Suppressor macrophage (primary cell): ENCODE results near the gene CAPZA2.

ENCODE experiments used
- DNase-seq, 4 experiments: peaks; one replicate each; pipeline ENCODE4 v3.0.0-alpha.2; 2020 to 2022

Gene CAPZA2

DNA sequence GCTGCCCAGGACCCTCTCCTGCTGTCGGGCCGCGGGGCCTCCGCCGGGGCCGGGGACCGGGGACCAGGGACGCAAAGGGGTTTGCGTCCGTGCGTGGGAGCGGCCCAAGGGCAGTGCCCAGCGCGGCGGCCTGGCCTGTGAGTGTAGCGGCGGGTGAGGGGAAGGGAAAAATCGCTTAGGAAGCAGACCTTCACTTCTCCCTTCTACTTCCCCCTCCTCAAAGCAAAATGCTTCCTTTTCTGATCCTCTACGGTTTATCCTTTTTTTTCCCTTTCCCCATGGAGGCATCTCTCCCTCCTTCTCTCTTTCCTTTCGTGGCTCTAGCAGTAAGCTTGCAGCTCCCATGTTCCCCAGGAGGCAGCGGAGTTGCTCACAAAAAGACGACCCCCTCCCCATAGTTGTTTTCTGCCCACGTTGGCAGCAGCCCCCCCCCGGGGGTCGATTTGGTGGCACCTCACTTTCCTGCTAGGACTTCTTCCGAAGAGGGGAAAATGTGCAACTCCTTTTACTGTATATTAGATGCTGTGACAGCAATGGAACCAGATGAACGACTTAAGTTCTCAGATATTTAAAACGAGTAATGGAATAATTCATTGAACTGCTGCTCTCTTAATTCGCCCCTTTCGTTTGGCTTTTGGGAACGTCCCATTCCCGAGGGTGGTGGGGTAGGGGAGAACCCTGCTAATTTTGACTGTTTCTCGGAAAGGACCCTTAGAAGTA is 724 bp downstream of the CAPZA2 start:
- DNase-seq: peak in 3 of 4 experiments; percentile 75 to 85 (median 82)

DNA sequence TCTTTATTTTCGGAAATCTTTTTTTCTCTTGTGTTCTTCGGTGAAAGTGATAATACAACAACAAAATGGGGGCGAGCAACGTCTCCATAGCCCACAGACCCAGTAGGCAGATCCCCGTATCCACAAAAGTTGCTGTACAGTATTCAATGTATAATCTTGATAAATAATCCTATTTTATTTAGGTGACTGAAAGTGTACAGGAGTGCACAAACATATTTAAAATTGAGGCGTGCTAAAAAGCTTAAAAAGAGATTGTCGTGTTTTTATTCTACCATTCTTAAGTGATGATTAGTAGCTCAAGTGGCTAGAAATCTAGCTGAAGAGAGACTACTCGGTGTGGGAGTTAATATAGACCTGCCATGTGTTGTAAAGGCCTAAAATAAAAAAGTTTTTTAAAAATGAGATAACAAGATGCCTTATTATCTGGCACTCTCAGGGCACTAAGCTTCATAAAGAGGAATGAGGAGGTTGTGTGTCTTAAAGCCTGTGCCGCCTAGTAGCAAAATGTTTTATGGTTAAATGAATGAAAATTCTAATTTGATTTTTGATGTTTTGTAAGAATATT is 1.6 kb downstream of the CAPZA2 start:
- no peak for DNase-seq

DNA sequence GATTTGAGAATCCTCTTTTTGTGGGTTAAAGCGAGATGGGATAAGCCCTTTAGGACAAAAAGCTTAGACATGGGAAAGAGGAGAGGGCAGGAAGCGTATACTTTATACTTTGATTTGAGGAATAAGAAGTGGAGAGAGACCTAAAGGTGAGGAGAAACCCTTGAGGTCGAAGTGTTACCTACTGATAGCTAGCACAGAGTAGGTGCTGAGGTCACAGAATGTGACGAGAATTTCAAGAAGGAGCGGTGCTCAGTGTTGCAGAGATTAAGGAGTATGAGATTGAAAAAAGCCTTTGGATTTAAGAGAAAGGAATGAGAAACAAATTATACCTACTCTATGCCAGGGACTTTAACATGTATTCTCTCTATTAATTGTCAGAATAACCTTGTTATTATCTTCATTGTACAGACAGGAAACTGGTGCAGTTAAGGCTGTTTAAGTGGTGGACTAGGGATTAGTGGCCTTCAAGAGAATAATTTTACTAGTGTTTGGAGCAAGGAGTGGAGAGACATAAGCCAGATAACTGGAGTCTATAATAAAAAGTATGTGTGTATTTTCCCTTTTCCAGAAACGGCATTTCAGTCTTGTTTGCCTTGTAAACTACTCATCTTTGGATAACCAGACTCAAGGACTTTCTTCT is 8.8 kb downstream of the CAPZA2 start:
- no peak for DNase-seq

DNA sequence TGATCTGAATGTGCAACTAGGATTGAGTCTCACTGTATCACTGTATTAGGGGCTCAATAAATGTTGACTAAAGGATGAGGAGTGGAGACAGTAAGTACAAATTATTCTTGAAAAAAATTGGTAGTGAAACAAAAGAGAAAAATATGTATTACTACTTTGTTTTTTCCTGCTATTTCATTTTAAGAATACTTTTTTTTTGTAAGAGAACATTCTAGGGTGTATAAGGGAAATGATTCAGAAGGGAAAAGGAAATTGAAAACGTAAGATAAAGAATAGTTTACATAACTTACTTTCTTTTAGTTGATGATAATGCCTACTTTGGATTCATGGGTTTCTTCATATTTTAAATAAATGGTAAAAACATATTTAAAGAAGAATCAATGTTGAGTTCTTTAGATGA is 9.6 kb downstream of the CAPZA2 start:
- DNase-seq: no peak

DNA sequence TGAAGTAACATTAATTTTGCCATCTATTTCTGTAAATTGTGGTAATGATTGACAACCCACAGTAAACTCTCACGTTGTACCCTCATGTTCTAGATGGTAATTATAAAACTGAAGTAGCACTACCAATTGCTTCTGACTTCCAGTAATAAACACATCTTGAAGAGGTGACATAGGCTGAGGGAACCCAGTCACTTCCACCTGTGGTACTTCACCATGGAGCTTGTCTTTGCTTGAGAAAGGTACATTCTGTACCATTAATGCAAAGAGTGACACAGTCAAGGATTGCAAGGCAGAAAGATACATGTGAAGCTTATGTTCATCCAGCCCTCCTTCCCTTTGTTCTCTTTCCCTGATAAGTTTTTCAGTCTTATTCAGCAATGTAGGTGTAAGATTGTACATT is 11.2 kb downstream of the CAPZA2 start:
- no peak for DNase-seq

DNA sequence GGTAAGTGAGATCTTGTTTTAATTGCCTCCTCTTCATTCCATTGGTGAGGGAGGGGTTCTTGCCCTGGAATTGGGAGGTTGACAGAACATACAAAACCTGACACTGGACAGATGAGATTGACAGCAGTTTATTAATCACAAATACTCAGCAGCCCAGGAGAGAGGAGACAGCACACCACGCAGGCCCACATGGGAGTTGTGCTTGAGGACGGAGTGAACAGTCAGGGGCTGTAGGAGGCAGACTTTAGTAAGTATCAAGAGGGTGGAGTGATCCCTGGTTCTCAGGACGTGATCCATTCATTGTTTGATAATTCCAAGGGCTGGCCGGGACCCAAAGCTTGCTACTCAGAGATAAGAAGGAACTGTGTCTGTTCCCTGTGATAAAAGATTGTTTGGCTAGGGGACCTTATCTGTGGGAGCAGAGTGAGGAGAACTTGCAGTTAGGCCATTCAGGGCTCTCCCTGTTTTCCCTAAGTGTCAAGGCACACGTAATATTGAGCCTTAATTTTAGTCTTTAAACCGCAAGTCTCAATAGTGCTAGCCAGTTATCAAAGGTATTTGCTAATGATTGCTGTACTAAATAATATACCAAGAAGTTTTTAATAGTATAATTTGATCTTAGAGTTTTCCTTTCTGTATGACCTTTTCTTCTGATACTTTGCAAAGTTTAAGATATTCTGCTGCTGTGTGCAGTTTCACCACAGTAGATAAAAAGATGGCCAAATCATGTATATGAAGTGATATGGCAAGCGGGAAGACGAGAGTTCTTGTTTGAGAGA is 14.5 kb downstream of the CAPZA2 start:
- DNase-seq: no peak

DNA sequence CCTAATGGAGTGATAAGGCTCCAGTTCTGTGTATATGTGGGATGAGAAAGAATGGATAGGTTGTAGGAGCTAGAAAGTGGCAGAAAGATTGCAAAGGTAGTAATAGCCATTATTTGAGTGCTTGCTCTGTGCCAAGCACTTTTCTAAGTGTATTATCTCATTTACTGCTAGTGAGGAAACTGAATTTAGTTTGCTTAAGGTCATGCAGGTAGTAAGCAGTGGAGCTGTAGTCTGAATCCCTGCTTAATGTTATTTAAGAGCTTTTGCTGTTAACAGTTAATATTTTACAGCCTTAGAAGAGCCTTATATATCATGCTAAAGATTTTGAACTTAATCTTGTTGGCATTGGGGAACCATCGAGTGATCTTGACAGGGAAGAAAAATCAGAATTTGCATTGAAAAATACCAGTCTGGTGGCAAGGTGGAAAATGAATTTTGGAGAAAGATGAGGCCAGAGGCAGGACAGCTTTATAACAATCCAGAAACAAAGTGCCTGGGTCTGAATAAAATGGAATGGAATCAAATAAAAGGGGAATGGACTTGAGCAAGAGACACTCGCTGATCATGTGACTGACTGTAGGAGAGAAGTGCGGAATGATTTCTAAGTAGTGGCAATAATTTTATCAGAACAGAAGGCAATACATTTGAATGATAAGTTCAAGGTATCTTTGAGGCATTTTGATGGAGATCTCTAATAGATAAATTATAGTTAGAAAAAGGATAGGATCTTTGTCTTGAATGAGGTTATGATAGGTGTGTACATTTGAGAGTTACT is 15.2 kb downstream of the CAPZA2 start:
- DNase-seq: no peak

DNA sequence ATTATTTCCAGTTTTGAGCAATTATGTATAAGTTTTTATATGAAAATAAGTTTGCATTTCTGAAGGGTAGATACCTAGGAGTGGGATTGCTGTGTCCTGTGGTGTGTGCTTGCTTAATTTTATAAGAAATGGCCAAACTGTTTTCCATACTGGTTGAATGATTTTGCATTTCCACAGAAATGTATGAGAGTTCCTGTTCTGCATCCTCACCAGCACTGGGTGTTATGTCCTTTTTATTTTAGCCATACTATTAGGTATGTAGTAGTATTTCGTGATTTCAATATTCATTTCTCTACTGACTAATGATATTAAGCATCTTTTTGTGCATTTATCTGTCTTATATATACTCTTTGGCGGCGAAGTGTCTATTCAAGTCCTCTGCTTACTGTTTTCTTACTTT is 22.3 kb downstream of the CAPZA2 start:
- DNase-seq: no peak

DNA sequence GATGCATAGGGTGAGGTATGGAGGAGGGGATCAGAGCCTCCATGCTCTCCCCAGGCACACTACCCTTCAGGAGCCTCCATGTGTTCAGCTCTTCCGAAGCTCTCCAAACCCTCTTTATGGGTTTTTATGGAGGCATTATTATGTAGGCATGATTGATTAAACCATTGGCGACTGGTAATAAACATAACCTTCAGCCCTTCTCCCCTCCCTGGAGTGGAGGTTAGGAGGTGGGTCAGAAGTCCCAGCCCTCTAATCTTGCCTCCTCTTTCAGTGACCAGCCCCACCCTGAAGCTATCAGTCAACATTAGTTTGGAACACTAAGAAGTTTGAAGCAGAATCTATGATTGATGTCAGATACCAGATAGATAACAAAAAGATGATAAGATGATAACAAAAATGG is 23.3 kb downstream of the CAPZA2 start:
- DNase-seq: no peak

DNA sequence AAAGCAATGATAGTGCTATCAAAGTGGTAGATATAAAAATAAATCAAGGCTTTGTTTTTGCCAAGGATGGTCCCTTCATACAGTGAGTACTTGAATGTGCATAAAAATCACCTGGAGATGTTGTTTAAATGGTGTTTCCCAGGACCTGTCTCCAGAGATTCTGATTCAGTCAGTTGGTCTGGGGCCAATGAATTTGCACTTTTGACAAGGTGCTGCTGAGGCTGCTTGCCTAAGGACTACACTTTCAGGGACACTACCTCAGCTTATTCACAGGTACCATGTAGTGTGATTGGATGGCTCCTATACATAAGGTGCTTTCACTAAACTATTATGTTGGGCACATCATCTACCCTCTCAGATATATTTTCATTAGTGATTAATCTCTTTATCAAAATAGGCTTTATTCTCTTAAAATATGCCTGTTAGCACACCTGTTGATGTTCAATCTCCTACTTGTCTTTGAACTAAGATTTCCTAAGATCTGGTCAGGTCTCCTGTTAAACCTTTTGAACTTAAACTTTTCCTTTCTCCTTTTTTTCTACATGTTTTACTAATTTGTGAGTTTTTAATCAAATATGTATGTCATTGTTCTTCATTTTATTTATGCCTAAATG is 24.3 kb downstream of the CAPZA2 start:
- no peak for DNase-seq

DNA sequence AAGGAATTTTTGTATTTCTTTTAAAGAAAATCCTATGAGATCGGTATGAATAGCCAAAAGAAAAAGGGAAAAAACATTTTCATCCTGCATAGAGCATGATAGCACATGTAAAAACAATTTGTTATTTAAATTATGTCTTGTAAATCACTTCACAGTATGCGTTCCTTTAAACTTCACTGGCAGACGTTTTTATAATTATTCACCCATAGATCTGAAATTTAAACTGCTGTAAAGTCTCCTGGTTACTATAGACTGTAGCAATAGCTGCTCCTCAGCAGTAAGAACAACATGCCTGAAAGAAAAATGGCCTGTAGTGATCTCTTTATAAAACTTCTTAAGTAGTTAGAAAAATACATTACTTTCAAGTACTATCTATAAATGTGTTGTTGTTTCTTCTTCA is 26.5 kb downstream of the CAPZA2 start:
- no peak for DNase-seq

DNA sequence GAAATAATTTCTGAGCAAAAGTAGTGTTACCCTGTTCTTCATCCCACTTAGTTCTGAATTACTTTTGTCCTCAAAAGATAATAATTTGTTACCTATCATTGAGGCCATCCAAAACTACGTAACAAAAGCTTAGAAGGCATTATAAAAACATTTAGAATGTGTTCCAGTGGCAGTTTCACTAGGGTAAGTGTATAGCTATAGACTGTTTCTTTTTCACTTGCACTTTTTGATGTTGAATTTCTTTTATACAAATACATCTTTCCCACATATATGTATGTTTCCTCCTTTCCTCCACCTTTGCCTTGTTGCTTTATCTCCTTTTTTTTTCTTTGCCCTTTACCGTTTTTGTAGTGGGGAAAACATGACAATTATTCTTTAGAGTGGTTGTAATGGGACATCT is 33.5 kb downstream of the CAPZA2 start:
- no peak for DNase-seq

DNA sequence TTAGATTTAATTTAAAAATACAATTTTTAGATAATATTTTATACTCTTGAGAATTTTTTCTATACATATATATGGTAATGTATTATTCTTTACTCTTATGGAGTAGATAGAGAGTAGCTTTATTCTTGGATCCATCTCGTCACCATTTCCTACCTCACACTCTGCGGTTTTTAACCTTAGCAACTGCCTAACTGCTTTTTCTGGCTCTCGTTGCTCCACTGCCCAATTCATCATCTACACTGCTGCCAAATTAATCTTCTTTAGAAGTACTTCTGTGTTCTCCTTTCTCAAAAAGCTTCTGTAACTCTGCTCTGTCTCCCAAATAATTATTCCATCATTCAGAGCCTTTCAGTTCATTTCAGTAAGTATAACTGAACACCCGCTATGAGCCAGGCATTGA is 35.3 kb downstream of the CAPZA2 start:
- DNase-seq: no peak

DNA sequence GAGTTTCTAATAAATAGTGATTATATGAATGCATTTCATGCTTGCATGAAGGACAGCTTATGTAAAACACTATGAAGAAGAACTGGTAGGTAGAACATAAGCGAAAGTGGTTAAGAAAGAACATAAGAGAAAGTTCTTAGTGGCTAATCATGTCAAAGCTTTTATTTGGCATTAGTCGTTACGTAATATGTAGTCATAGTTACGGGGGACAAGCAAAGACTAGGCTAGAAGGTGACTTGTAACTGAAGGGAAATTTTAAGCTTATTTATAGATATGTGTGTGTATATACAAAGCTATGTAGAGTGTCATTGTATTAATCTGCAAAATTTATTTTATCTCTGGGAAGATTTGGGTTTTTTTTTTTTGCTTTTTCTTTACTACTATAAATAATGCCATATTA is 36.9 kb downstream of the CAPZA2 start:
- peak in 2 of 4 experiments; percentile 30 to 31 for DNase-seq

DNA sequence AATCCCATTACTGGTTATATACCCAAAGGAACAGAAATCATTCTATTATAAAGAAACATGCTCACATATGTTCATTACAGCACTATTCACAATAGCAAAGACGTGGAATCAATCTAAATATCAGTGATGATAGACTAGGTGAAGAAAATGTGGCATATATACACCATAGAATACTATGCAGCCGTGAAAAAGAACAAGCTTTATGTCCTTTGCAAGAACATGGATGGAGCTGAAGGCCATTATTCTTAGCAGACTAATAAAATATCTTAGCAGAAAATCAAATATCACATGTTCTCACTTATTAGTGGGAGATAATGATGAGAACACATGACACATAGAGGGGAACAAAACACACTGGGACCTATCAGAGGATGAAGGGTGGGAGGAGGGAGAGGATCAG is 38.8 kb downstream of the CAPZA2 start:
- no peak for DNase-seq

DNA sequence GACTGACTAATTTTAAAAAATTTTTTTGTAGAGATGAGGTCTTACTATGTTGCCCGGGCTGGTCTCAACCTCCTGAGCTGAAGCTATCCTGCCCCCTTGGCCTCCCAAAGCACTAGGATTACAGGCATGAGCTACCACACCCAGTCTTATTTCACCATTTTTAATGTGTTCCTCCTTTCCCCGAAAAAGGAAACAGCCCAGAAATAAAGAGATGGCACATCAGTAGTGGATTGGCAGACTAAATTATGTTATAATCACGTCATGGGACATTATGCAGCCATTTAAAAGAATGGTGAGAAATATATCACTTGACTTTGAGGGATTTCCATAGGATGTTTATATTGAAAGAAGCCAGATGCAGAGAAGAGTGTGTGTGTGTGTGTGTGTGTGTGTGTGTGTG is 40.5 kb downstream of the CAPZA2 start:
- peak in 3 of 4 experiments; percentile 5 to 39 (median 38) for DNase-seq

DNA sequence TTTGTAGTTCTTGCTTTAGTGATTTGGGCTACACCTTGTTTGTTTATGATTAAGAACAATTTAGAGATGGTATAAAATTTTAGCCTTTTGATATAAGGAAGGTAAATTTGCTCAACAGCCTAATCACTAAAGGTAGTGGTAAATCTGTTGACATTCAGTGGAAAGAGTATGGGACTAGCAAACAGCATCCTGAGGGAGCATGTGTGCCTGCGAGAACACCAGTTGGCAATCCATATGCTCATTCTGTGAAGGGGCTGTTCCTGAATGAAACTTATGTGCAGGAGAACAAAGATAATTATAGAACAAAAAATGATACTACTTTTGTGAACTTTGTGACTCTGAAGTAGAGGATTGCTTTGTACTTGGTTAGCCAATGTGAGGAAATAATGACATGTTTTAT is 44.0 kb downstream of the CAPZA2 start:
- DNase-seq: no peak

DNA sequence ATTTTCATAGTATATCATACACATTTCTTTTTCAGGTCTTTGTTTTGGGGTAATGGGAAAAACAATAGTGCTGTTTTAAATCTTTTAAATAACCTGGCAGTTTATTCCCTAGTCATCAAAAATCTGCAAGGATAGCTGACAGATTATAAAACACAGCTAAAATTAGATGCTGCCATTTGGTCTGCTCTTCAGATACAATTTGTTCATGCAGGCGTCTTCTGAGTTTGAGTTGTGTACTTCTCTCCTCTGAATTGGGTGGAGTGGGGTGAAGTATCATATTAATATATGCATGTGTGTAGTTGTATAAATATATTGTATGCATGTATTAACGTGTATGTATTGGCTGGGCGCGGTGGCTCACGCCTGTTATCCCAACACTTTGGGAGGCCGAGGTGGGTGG is 48.0 kb downstream of the CAPZA2 start:
- DNase-seq: no peak

DNA sequence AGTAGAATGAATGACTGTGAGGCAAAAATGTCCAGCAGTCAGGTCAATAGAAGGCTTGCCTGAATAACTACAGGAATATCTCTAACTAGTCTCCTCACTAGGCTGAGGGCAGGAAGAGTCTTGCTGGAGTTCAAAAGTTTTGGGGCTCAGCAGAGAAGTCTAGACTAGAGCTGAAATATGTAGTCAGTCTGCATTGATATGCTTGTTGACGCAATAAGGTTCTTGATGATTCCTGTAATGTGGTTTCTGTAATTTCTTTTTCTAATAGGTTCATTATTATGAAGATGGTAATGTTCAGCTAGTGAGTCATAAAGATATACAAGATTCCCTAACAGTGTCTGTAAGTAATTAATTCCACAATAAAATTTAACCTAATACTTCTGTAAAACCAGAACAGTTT is 49.4 kb downstream of the CAPZA2 start:
- DNase-seq: no peak

DNA sequence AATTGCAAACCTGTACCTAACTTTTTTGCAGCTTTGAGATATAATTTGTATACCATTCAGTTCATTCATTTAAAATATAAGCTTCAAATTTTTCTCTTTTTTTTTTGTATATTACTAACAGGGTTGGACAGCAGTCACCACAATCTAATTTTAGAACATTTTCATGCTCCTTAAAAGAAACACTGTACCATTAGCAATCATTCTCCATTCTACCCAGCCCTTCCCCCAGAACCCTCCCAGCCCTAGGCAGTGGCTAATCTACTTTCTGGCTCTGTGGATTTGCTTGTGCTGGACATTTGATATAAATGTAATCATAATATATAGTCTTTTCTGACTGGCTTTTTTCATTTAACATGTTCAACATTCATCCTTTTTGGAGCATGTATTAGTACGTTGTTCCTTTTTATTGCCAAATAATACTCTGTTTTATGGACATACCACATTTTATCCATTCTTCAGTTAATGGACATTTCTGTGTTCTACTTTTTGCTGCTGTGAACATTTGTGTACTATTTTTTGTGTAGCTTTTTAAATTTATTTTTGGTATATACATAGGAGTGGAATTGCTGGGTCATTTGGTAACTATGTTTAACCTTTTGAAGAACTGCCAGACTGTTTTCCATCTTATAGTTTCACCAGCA is 50.0 kb downstream of the CAPZA2 start:
- DNase-seq: no peak

DNA sequence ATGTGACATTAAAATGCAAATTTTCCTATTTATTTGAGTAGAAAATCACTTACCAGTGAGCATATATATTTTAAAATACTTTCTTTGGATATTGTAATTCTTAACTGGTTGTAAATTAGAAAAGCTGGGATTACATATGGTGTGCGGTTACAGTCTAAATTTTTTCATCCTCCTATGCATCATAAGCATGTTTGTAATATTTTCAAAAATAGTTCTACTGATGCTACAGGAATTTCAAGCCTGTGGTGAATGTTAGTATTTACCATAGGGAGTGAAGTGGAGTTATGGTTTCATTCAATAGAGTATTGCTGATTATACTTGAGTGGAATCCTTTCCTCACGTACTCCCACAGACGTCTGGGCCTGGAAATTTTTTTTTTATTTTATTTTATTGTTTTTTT is 56.3 kb downstream of the CAPZA2 start:
- DNase-seq: no peak

DNA sequence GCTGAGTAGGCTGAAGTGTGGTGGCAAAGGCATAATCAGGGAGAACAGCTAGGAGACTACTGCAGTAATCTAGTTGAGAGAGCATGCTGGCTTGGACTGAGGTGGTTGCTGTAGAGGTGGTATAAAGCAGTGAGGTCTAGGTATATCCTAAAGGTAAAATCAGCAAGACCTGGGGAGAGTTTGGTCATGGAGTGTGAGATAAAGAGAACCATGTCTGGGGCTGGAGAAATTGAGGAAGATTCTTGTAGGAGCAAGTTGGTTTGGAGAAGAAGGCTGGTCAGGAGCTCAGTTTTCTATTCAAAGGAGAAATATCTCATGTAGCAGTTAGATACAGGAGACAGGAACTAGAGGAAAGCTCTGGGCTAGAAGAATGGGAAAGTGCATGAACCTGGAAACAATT is 58.0 kb downstream of the CAPZA2 start:
- no peak for DNase-seq
